Caco-2 (cell line): ENCODE measurements around the gene SOX6. TPM values are rescaled to one million over a fixed set of nuclear protein-coding genes. Genes with fewer than 3 reads are reported as not detected.

Experiments
- BruUV-seq: library from RNA; stranded (reverse); fragments of 400-500 nt; replicated peaks from 2 replicates; lab custom pipeline; 2021; lab: Mats Ljungman, UMichigan
- CTCF ChIA-PET: fragments of 300-600 bp; sonication (Branson Sonifier 250); formaldehyde crosslinking; loops from one replicate; lab custom pipeline; 2022; ENCODE audit warnings: antibody characterized with exemption; lab: Charles Lee
- POLR2A ChIA-PET: fragments of 300-600 bp; sonication (Branson Sonifier 250); formaldehyde crosslinking; loops from one replicate; lab custom pipeline; 2022; ENCODE audit warnings: antibody characterized with exemption; lab: Charles Lee
- DNase-seq, 2 experiments: peaks; one replicate each; pipeline versions ENCODE4 v3.0.0 to v3.0.0-alpha.2; 2020 to 2022
- H3K27me3 ChIP-seq: replicated peaks from 2 replicates; pipeline ENCODE4 v1.6.0; 2011; ENCODE audit warnings: low read length; ENCODE audit not compliant: control insufficient read depth, insufficient read depth
- H3K36me3 ChIP-seq: 2 replicates; pipeline ENCODE4 v1.5.1; 2011; ENCODE audit warnings: low read length; ENCODE audit not compliant: control insufficient read depth, insufficient read depth
- H3K4me1 ChIP-seq: fragments of 250-450 bp; sonication (Bioruptor Pico); 2 replicates; pipeline ENCODE4 v1.5.1; 2020; ENCODE audit warnings: mild to moderate bottlenecking
- H3K4me3 ChIP-seq: 2 replicates; pipeline ENCODE4 v1.5.1; 2011; ENCODE audit warnings: low read depth, mild to moderate bottlenecking, control low read depth, low read length
- H3K9me3 ChIP-seq: fragments of 250-450 bp; sonication (Bioruptor Pico); 2 replicates; pipeline ENCODE4 v1.5.1; 2020; ENCODE audit warnings: mild to moderate bottlenecking, moderate library complexity
- H3K27ac Mint-ChIP-seq: one replicate; pipeline ENCODE4 v1.8.0; 2022; ENCODE audit warnings: mixed read lengths; ENCODE audit not compliant: unreplicated experiment
- H3K27me3 Mint-ChIP-seq: one replicate; pipeline ENCODE4 v1.8.0; 2022; ENCODE audit warnings: mixed read lengths; ENCODE audit not compliant: insufficient read depth, unreplicated experiment
- H3K36me3 Mint-ChIP-seq: one replicate; pipeline ENCODE4 v1.8.0; 2022; ENCODE audit warnings: mild to moderate bottlenecking, mixed read lengths; ENCODE audit not compliant: insufficient read depth, unreplicated experiment
- H3K4me1 Mint-ChIP-seq: one replicate; pipeline ENCODE4 v1.8.0; 2022; ENCODE audit warnings: low read depth, mixed read lengths; ENCODE audit not compliant: unreplicated experiment
- H3K4me3 Mint-ChIP-seq: one replicate; pipeline ENCODE4 v1.8.0; 2022; ENCODE audit warnings: mild to moderate bottlenecking, moderate library complexity, mixed read lengths; ENCODE audit not compliant: unreplicated experiment
- H3K9me3 Mint-ChIP-seq: one replicate; pipeline ENCODE4 v1.8.0; 2022; ENCODE audit warnings: mixed read lengths; ENCODE audit not compliant: unreplicated experiment
- CTCF ChIP-seq, 2 experiments: fragments of 200-600 bp in 1 of 2; IDR thresholded peaks; 1 replicate in 1 of 2; 2 replicates in 1 of 2; pipeline versions ENCODE4 v1.5.1 to v1.8.0; 2011 to 2022; ENCODE audit warnings: antibody characterized with exemption in 1 of 2, control low read depth in 1 of 2, inconsistent platforms in 1 of 2, low read depth in 1 of 2, low read length in 1 of 2, mild to moderate bottlenecking in 1 of 2, moderate library complexity in 1 of 2; ENCODE audit not compliant: insufficient read depth in 1 of 2, severe bottlenecking in 1 of 2, unreplicated experiment in 1 of 2
- intact Hi-C: fragments of 100-400 bp; cut with micrococcal nuclease; formaldehyde crosslinking; loops from one replicate; pipeline ENCODE4 v1.10.0; 2022; ENCODE audit not compliant: unreplicated experiment
- total RNA-seq: library from RNA; stranded (reverse); gene quantifications from 2 replicates; pipeline ENCODE4 v1.2.3, GENCODE V29; 2022

Gene SOX6
- total RNA-seq, 1 experiment from 2014 or later = 10.8 TPM

- Mint-ChIP-seq H3K27me3 (no peaks in the 10 kb centered on the region), H3K4me3 (no peak overlapping the region)
- BruUV-seq = no TSS peak
Measured at GRCh38 chr11:15930442-15931025, 425.8 kb downstream of the SOX6 start.

GRCh38 chr11:15929371-15929901 is 426.9 kb downstream of the SOX6 start:
- Mint-ChIP-seq H3K27ac (no peak overlapping the region), H3K36me3 (no peaks in the 10 kb centered on the region), H3K4me1 (no peaks in the 10 kb centered on the region), H3K9me3 (peaks cover 13% of the 10 kb centered on the region), H3K27me3 (no peaks in the 10 kb centered on the region), H3K4me3 (no peak overlapping the region)
- Histone ChIP-seq H3K36me3 (no peaks in the 10 kb centered on the region), H3K4me3 (no peak overlapping the region), H3K4me1 (no peaks in the 10 kb centered on the region), H3K9me3 (no peaks in the 10 kb centered on the region), H3K27me3 (no peaks in the 10 kb centered on the region)
- no TSS peak for BruUV-seq
- POLR2A ChIA-PET = no interaction called here
- no peak for TF ChIP-seq CTCF (IDR thresholded peaks at IDR 0.05; ENCODE audit: insufficient read depth in 1 of 2, low read depth in 1 of 2, low read length in 1 of 2, severe bottlenecking in 1 of 2, unreplicated experiment in 1 of 2)
- CTCF ChIA-PET = no interaction called here
- intact Hi-C loops = loop anchor here (5.0 kb wide), 1 partner anchor 277 kb away; no protein-coding TSS in a partner anchor
- DNase-seq = no peak

More at GRCh38 chr11:15930442-15931025, 425.8 kb downstream of the SOX6 start:
- Mint-ChIP-seq H3K9me3 (peaks cover 13% of the 10 kb centered on the region), H3K36me3 (no peaks in the 10 kb centered on the region), H3K4me1 (no peaks in the 10 kb centered on the region), H3K27ac (no peak overlapping the region)
- ChIA-PET POLR2A (no interaction called here), CTCF (no interaction called here)
- no peak overlapping the region for H3K4me3 ChIP-seq
- no peaks in the 10 kb centered on the region for H3K27me3 ChIP-seq
- H3K9me3 ChIP-seq = no peaks in the 10 kb centered on the region
- intact Hi-C loops = no loop called here
- no peaks in the 10 kb centered on the region for H3K36me3 ChIP-seq
- no peak for TF ChIP-seq CTCF (IDR thresholded peaks at IDR 0.05; ENCODE audit: insufficient read depth in 1 of 2, low read depth in 1 of 2, low read length in 1 of 2, severe bottlenecking in 1 of 2, unreplicated experiment in 1 of 2)
- DNase-seq = no peak
- H3K4me1 ChIP-seq = no peaks in the 10 kb centered on the region

- H3K9me3 ChIP-seq = no peaks in the 10 kb centered on the region
- H3K9me3 Mint-ChIP-seq = peaks cover 13% of the 10 kb centered on the region
- no peaks in the 10 kb centered on the region for H3K27me3 Mint-ChIP-seq
- H3K4me3 Mint-ChIP-seq = no peak overlapping the region
- ChIA-PET POLR2A (no interaction called here), CTCF (no interaction called here)
- H3K36me3 ChIP-seq = no peaks in the 10 kb centered on the region
- no peaks in the 10 kb centered on the region for H3K4me1 ChIP-seq
- DNase-seq = no peak
- intact Hi-C loops = loop anchor here (5.0 kb wide), 1 partner anchor 276 kb away; no protein-coding TSS in a partner anchor
- H3K27me3 ChIP-seq = no peaks in the 10 kb centered on the region
- H3K27ac Mint-ChIP-seq = no peak overlapping the region
- TF ChIP-seq CTCF (IDR thresholded peaks at IDR 0.05; ENCODE audit: insufficient read depth in 1 of 2, low read depth in 1 of 2, low read length in 1 of 2, severe bottlenecking in 1 of 2, unreplicated experiment in 1 of 2) = no peak
- no TSS peak for BruUV-seq
- H3K4me1 Mint-ChIP-seq = no peaks in the 10 kb centered on the region
- no peak overlapping the region for H3K4me3 ChIP-seq
- H3K36me3 Mint-ChIP-seq = no peaks in the 10 kb centered on the region
Measured at GRCh38 chr11:15927864-15928217, 428.5 kb downstream of the SOX6 start.
